Activated naive CD4-positive, alpha-beta T cell treated with anti-CD3 and anti-CD28 coated beads, Interleukin-2, amount 10 ng/mL, durations not matched to agents 5 hours and 36 hours (primary cell): ENCODE data around the gene CCR5. TPM values are rescaled to one million over a fixed set of nuclear protein-coding genes. Genes with fewer than 3 reads are reported as not detected.

ENCODE experiments used
- total RNA-seq, 2 experiments: library from RNA; stranded (reverse); gene quantifications; one replicate each; pipeline ENCODE4 v1.2.3, GENCODE V29; 2021

CCR5 gene
- total RNA-seq = 10 to 100 TPM; 12.0 to 12.3 TPM

GRCh38 chr3:46370839-46371518 is at the start of gene CCR5:
Gene CCR5, plus strand, starts transcription at chr3:46370946. Its CDS starts 1,957 bp downstream, at chr3:46372903.

GRCh38 chr3:46353647-46354410 is 16.9 kb upstream of the CCR5 start, which contains the start of gene CCR2:
Gene CCR2, plus strand, starts transcription at chr3:46354111. Its CDS starts 3,417 bp downstream, at chr3:46357528.

GRCh38 chr3:46406788-46407611 is 36.3 kb downstream of the CCR5 start, which contains the start of the genes CCR5AS and CCRL2:
Gene CCR5AS, minus strand, starts transcription at chr3:46407066.
Gene CCRL2, plus strand, starts transcription at chr3:46407259. Its CDS starts 821 bp downstream, at chr3:46408080.

Other genes starting within 250 kb of the CCR5 start
- 1 to 10 TPM; 1.5 to 2.0 TPM for gene CCR1, start 162.6 kb upstream of the CCR5 start, total RNA-seq
- under 1 TPM in 1 of 2 experiments, not detected in 1; 0.19 TPM for gene CCR3, start 128.5 kb upstream of the CCR5 start, total RNA-seq
- 10 to 100 TPM; 57.8 to 60.5 TPM for gene CCR2, start 16.8 kb upstream of the CCR5 start, total RNA-seq
- 1 to 10 TPM; 5.2 to 5.6 TPM for gene CCRL2, start 36.3 kb downstream of the CCR5 start, total RNA-seq
- not detected for gene LTF, start 94.0 kb downstream of the CCR5 start, total RNA-seq
- gene RTP3, start 127.0 kb downstream of the CCR5 start, total RNA-seq = not detected
- under 1 TPM; 0.55 to 0.86 TPM for gene LRRC2, start 195.4 kb downstream of the CCR5 start, total RNA-seq
- not detected for gene FAM240A, start 241.6 kb downstream of the CCR5 start, total RNA-seq